Neural progenitor cell (in vitro differentiated cells): Measurements from ENCODE around the gene LAD1. TPM values are rescaled to one million over a fixed set of nuclear protein-coding genes. Genes with fewer than 3 reads are reported as not detected.

Source experiments
- DNase-seq: peaks from one replicate; pipeline ENCODE4 v3.0.0-alpha.2; 2016; ENCODE audit warnings: low spot score
- H2AFZ ChIP-seq: fragments of 200-600 bp; sonication (generic); replicated peaks from 2 replicates; pipeline ENCODE4 v1.6.1; 2016; ENCODE audit warnings: antibody characterized with exemption
- H3F3A ChIP-seq: fragments of 200-600 bp; sonication (generic); 2 replicates; pipeline ENCODE4 v1.6.1; 2016; ENCODE audit warnings: antibody characterized with exemption, low read depth
- H3K27ac ChIP-seq: fragments of 200-600 bp; sonication (generic); 2 replicates; pipeline ENCODE4 v1.5.1; 2016; ENCODE audit warnings: mild to moderate bottlenecking
- H3K27me3 ChIP-seq: fragments of 200-600 bp; sonication (generic); 2 replicates; pipeline ENCODE4 v1.6.1; 2016; ENCODE audit warnings: mild to moderate bottlenecking, moderate library complexity
- H3K36me3 ChIP-seq: fragments of 200-600 bp; sonication (generic); 2 replicates; pipeline ENCODE4 v1.5.1; 2016
- H3K4me1 ChIP-seq: fragments of 200-600 bp; sonication (generic); 2 replicates; pipeline ENCODE4 v1.6.1; 2016; ENCODE audit warnings: mixed run types
- H3K4me2 ChIP-seq: fragments of 200-600 bp; sonication (generic); 2 replicates; pipeline ENCODE4 v1.6.1; 2016
- H3K4me3 ChIP-seq: fragments of 200-600 bp; sonication (generic); 2 replicates; pipeline ENCODE4 v1.5.1; 2016
- H3K79me2 ChIP-seq: fragments of 200-600 bp; sonication (generic); 2 replicates; pipeline ENCODE4 v1.6.1; 2016; ENCODE audit warnings: low read depth
- H3K9ac ChIP-seq: fragments of 200-600 bp; sonication (generic); 2 replicates; pipeline ENCODE4 v1.6.1; 2016
- H3K9me3 ChIP-seq: fragments of 200-600 bp; sonication (generic); 2 replicates; pipeline ENCODE4 v1.5.1; 2016; ENCODE audit warnings: low read depth
- H4K20me1 ChIP-seq: fragments of 200-600 bp; sonication (generic); 2 replicates; pipeline ENCODE4 v1.6.1; 2016; ENCODE audit warnings: low read depth
- H3K27ac Mint-ChIP-seq: 3 replicates; pipeline ENCODE4 v1.8.0; 2021; ENCODE audit warnings: mixed read lengths
- H3K27me3 Mint-ChIP-seq: 2 replicates; pipeline ENCODE4 v1.8.0; 2022; ENCODE audit warnings: low read depth, mild to moderate bottlenecking, inconsistent platforms, moderate library complexity, mixed read lengths; ENCODE audit not compliant: insufficient read depth
- H3K36me3 Mint-ChIP-seq: 3 replicates; pipeline ENCODE4 v1.8.0; 2021; ENCODE audit warnings: mixed read lengths
- H3K4me1 Mint-ChIP-seq: 3 replicates; pipeline ENCODE4 v1.8.0; 2021; ENCODE audit warnings: mixed read lengths
- H3K4me3 Mint-ChIP-seq: 3 replicates; pipeline ENCODE4 v1.8.0; 2021; ENCODE audit warnings: mild to moderate bottlenecking, moderate library complexity, mixed read lengths
- H3K9me3 Mint-ChIP-seq: 3 replicates; pipeline ENCODE4 v1.8.0; 2020; ENCODE audit warnings: mixed read lengths
- CTCF ChIP-seq: fragments of 200-600 bp; sonication (generic); IDR thresholded peaks from 2 replicates; pipeline ENCODE4 v1.5.1; 2017; ENCODE audit warnings: antibody characterized with exemption, mild to moderate bottlenecking
- EZH2 ChIP-seq: fragments of 200-600 bp; sonication (generic); IDR thresholded peaks from 2 replicates; pipeline ENCODE4 v1.6.1; 2017; ENCODE audit warnings: antibody characterized with exemption, mild to moderate bottlenecking, moderate library complexity
- EZH2phosphoT487 ChIP-seq: fragments of 200-600 bp; sonication (generic); IDR thresholded peaks from 2 replicates; pipeline ENCODE4 v1.6.1; 2017; ENCODE audit warnings: antibody characterized with exemption
- total RNA-seq: library from RNA; depleted of rRNA; stranded (reverse); fragments of >200 nt; gene quantifications from 2 replicates; pipeline ENCODE4 v1.2.3, GENCODE V29; 2015; ENCODE audit warnings: low replicate concordance

Gene LAD1
- total RNA-seq, 1 donor from 2014 or later = not detected

DNA sequence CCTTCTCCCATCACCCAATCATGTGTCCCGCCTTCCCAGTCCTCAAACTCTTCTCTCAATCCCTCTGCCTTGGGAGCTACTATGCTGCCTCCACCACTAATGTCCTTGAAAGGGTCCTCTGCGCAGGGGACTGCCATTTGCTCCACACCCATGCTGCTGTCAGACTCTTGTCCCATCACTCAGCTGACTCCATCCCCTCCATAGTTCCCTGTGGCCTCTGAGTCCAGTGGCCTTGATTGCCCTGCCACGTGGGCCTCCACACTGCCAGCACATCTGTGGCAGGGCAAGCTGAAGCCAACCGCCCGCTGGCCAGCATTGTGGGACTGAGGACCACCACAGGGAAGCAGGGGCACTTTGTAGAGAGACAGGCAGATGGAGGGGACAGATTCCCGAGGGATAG, 20.3 kb downstream of the LAD1 start:
- Histone ChIP-seq H3K4me2 (no peak overlapping the region), H3K4me3 (no peak overlapping the region), H3F3A (peaks cover 36% of the 10 kb centered on the region), H4K20me1 (no peaks in the 10 kb centered on the region), H3K79me2 (no peaks in the 10 kb centered on the region), H3K9ac (no peak overlapping the region), H3K27ac (no peak overlapping the region), H3K27me3 (no peaks in the 10 kb centered on the region), H3K36me3 (no peaks in the 10 kb centered on the region), H3K4me1 (peaks cover 48% of the 10 kb centered on the region), H3K9me3 (no peaks in the 10 kb centered on the region), H2AFZ (no peak overlapping the region)
- TF ChIP-seq EZH2phosphoT487 (no peak), EZH2 (no peak), CTCF (no peak)
- no peak overlapping the region for H3K4me3 Mint-ChIP-seq
- no peaks in the 10 kb centered on the region for H3K36me3 Mint-ChIP-seq
- H3K27me3 Mint-ChIP-seq = peaks cover 6% of the 10 kb centered on the region
- H3K9me3 Mint-ChIP-seq = no peaks in the 10 kb centered on the region
- no peak for DNase-seq
- H3K4me1 Mint-ChIP-seq = peaks cover 38% of the 10 kb centered on the region
- no peak overlapping the region for H3K27ac Mint-ChIP-seq

- Histone ChIP-seq H3K9me3 (no peaks in the 10 kb centered on the region), H2AFZ (no peak within 1 kb of the TSS), H3K36me3 (no peaks in the 10 kb centered on the region), H3K79me2 (no peaks in the 10 kb centered on the region), H4K20me1 (no peaks in the 10 kb centered on the region), H3F3A (peaks cover 36% of the 10 kb centered on the region), H3K27me3 (no peaks in the 10 kb centered on the region), H3K4me1 (peaks cover 57% of the 10 kb centered on the region), H3K27ac (peak within 1 kb of the TSS; percentile 97), H3K9ac (no peak within 1 kb of the TSS), H3K4me3 (peak within 1 kb of the TSS; percentile 16), H3K4me2 (peak within 1 kb of the TSS; percentile 64)
- Mint-ChIP-seq H3K9me3 (no peaks in the 10 kb centered on the region), H3K4me1 (peaks cover 47% of the 10 kb centered on the region), H3K27me3 (peaks cover 11% of the 10 kb centered on the region), H3K4me3 (no peak within 1 kb of the TSS), H3K36me3 (no peaks in the 10 kb centered on the region), H3K27ac (peak within 1 kb of the TSS; percentile 82)
- DNase-seq = no peak
- TF ChIP-seq CTCF = no peak
- no peak for TF ChIP-seq EZH2phosphoT487
- TF ChIP-seq EZH2 = no peak
Observed at GRCh38 chr1:201377611-201378092, 21.5 kb downstream of the LAD1 start, which contains the start of gene TNNT2. Gene TNNT2, minus strand, starts transcription at chr1:201377680. Its CDS starts 4,426 bp downstream, at chr1:201373254.

DNA sequence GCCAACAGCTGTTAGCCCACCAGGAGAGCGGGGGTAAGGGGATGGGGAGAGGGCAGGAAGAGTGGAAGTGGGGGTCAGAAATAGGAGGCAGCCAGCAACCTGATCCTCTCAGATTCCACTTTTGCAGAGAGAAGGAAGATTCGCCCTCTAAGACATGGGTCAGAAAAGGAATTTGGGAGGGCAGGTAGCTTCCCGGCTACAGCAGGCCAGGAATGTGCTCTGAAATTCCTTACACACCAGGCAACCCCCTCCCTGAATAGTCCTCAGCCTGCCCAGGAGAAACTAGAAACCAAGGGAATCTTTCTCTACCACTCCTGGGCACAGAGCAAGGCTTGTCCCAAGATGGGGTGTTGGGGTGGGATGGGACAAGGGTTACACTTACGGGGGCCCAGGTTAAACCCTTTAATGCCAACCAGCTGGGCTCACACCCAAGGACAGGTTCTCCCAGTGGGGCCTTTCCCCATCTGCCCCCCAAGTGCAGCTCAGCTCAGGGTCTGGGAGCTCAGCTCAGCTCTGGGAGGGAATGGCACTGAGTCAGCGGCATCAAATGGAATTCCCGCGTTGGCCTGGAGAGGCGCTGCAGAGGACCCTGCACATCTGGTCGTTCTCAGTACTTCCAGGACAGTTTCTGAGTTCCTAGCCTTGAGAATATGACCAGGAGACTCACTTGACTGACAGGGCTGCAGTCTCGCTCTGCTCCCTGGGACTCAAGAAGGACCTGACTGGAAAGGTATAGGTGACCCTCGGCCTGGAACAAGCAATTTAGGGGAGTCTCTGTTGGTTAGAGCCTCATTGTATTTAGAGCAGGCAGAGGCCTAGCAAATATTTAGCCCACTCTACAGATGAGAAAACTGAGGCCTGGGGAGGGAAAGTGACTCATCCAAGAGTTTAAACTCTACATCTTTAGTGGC, 22.4 kb downstream of the LAD1 start:
- H3K9me3 ChIP-seq = no peaks in the 10 kb centered on the region
- H3K4me2 ChIP-seq = peak overlapping the region; percentile 64
- H3K36me3 ChIP-seq = no peaks in the 10 kb centered on the region
- peak overlapping the region; percentile 97 for H3K27ac ChIP-seq
- H3K27me3 Mint-ChIP-seq = peaks cover 10% of the 10 kb centered on the region
- no peak overlapping the region for H3K4me3 Mint-ChIP-seq
- DNase-seq = peak; percentile 89
- peak overlapping the region; percentile 16 for H3K4me3 ChIP-seq
- peaks cover 36% of the 10 kb centered on the region for H3F3A ChIP-seq
- peaks cover 57% of the 10 kb centered on the region for H3K4me1 ChIP-seq
- H3K27me3 ChIP-seq = no peaks in the 10 kb centered on the region
- no peaks in the 10 kb centered on the region for H3K36me3 Mint-ChIP-seq
- H3K9me3 Mint-ChIP-seq = no peaks in the 10 kb centered on the region
- no peak overlapping the region for H3K9ac ChIP-seq
- TF ChIP-seq CTCF = peak; percentile 83
- TF ChIP-seq EZH2phosphoT487 = no peak
- no peak for TF ChIP-seq EZH2
- H3K4me1 Mint-ChIP-seq = peaks cover 54% of the 10 kb centered on the region
- peak overlapping the region; percentile 82 for H3K27ac Mint-ChIP-seq
- H3K79me2 ChIP-seq = no peaks in the 10 kb centered on the region
- no peaks in the 10 kb centered on the region for H4K20me1 ChIP-seq
- H2AFZ ChIP-seq = no peak overlapping the region
